SIG-M5 (cell line): ENCODE results near the gene CTXND2.

Experiments used
- DNase-seq: peaks from one replicate; lab custom pipeline; 2025; lab: John Stamatoyannopoulos, UW

Gene CTXND2

GRCh38 chr1:150961756-150962155 is 74.8 kb downstream of the CTXND2 start:
- DNase-seq, result no peak
